ENCODE results near the gene VSX2. TPM values are rescaled to one million over a fixed set of nuclear protein-coding genes. Genes with fewer than 3 reads are reported as not detected.

The VSX2 gene
- total and polyA plus RNA-seq, 2 experiments from 2014 or later: 0.49 to 0.52 TPM

- TF ChIP-seq, protein P1, sequence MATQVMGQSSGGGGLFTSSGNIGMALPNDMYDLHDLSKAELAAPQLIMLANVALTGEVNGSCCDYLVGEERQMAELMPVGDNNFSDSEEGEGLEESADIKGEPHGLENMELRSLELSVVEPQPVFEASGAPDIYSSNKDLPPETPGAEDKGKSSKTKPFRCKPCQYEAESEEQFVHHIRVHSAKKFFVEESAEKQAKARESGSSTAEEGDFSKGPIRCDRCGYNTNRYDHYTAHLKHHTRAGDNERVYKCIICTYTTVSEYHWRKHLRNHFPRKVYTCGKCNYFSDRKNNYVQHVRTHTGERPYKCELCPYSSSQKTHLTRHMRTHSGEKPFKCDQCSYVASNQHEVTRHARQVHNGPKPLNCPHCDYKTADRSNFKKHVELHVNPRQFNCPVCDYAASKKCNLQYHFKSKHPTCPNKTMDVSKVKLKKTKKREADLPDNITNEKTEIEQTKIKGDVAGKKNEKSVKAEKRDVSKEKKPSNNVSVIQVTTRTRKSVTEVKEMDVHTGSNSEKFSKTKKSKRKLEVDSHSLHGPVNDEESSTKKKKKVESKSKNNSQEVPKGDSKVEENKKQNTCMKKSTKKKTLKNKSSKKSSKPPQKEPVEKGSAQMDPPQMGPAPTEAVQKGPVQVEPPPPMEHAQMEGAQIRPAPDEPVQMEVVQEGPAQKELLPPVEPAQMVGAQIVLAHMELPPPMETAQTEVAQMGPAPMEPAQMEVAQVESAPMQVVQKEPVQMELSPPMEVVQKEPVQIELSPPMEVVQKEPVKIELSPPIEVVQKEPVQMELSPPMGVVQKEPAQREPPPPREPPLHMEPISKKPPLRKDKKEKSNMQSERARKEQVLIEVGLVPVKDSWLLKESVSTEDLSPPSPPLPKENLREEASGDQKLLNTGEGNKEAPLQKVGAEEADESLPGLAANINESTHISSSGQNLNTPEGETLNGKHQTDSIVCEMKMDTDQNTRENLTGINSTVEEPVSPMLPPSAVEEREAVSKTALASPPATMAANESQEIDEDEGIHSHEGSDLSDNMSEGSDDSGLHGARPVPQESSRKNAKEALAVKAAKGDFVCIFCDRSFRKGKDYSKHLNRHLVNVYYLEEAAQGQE (IDR thresholded peaks at IDR 0.05; ENCODE audit: unreplicated experiment): no peak
- no peak for TF ChIP-seq ETS1 (IDR thresholded peaks at IDR 0.05)
Measured at GRCh38 chr14:74259513-74259912, 20.3 kb downstream of the VSX2 start (continued).

GRCh38 chr14:74260525-74261233 is 21.4 kb downstream of the VSX2 start:
- Mint-ChIP-seq H3K36me3 (ENCODE audit: low read depth) (no peaks in the 10 kb centered on the region), H3K27me3 (ENCODE audit: insufficient read depth, low read depth, poor library complexity) (peaks cover 32% of the 10 kb centered on the region), H3K27ac (no peak overlapping the region), H3K4me3 (no peak overlapping the region), H3K4me1 (peaks cover 8% of the 10 kb centered on the region), H3K9me3 (no peaks in the 10 kb centered on the region; the same call in 2 of the 3 replicates)
- H3K27ac ChIP-seq (ENCODE audit: low read depth): no peak overlapping the region
- no peak overlapping the region for H3K4me2 ChIP-seq
- no peaks in the 10 kb centered on the region for H3K4me1 ChIP-seq (ENCODE audit: insufficient read depth)
- no peak overlapping the region for H2AFZ ChIP-seq
- H3K4me3 ChIP-seq: no peak overlapping the region
- no peaks in the 10 kb centered on the region for H3K79me2 ChIP-seq (replicated peaks; ENCODE audit: insufficient read depth)
- no peak for DNase-seq (ENCODE audit: low spot score)
- no peaks in the 10 kb centered on the region for H4K20me1 ChIP-seq (replicated peaks; ENCODE audit: insufficient read depth)
- H3K9me2 ChIP-seq (ENCODE audit: insufficient read depth): no peaks in the 10 kb centered on the region
- peaks cover 28% of the 10 kb centered on the region for H3K27me3 ChIP-seq (ENCODE audit: insufficient read depth)
- no peak for ATAC-seq
- no peaks in the 10 kb centered on the region for H3K36me3 ChIP-seq (ENCODE audit: insufficient read depth)
- H3F3A ChIP-seq (replicated peaks; ENCODE audit: low read depth): 0 out of 2 replicates have a peak, but pooled peaks cover 6% of the 10 kb centered on the region
- no peak for TF ChIP-seq ZNF331 (CRISPR knock-in tag; IDR thresholded peaks at IDR 0.05; ENCODE audit: low read depth)
- no peak for TF ChIP-seq NANOG (IDR thresholded peaks at IDR 0.05; ENCODE audit: borderline replicate concordance)
- TF ChIP-seq, protein P2, sequence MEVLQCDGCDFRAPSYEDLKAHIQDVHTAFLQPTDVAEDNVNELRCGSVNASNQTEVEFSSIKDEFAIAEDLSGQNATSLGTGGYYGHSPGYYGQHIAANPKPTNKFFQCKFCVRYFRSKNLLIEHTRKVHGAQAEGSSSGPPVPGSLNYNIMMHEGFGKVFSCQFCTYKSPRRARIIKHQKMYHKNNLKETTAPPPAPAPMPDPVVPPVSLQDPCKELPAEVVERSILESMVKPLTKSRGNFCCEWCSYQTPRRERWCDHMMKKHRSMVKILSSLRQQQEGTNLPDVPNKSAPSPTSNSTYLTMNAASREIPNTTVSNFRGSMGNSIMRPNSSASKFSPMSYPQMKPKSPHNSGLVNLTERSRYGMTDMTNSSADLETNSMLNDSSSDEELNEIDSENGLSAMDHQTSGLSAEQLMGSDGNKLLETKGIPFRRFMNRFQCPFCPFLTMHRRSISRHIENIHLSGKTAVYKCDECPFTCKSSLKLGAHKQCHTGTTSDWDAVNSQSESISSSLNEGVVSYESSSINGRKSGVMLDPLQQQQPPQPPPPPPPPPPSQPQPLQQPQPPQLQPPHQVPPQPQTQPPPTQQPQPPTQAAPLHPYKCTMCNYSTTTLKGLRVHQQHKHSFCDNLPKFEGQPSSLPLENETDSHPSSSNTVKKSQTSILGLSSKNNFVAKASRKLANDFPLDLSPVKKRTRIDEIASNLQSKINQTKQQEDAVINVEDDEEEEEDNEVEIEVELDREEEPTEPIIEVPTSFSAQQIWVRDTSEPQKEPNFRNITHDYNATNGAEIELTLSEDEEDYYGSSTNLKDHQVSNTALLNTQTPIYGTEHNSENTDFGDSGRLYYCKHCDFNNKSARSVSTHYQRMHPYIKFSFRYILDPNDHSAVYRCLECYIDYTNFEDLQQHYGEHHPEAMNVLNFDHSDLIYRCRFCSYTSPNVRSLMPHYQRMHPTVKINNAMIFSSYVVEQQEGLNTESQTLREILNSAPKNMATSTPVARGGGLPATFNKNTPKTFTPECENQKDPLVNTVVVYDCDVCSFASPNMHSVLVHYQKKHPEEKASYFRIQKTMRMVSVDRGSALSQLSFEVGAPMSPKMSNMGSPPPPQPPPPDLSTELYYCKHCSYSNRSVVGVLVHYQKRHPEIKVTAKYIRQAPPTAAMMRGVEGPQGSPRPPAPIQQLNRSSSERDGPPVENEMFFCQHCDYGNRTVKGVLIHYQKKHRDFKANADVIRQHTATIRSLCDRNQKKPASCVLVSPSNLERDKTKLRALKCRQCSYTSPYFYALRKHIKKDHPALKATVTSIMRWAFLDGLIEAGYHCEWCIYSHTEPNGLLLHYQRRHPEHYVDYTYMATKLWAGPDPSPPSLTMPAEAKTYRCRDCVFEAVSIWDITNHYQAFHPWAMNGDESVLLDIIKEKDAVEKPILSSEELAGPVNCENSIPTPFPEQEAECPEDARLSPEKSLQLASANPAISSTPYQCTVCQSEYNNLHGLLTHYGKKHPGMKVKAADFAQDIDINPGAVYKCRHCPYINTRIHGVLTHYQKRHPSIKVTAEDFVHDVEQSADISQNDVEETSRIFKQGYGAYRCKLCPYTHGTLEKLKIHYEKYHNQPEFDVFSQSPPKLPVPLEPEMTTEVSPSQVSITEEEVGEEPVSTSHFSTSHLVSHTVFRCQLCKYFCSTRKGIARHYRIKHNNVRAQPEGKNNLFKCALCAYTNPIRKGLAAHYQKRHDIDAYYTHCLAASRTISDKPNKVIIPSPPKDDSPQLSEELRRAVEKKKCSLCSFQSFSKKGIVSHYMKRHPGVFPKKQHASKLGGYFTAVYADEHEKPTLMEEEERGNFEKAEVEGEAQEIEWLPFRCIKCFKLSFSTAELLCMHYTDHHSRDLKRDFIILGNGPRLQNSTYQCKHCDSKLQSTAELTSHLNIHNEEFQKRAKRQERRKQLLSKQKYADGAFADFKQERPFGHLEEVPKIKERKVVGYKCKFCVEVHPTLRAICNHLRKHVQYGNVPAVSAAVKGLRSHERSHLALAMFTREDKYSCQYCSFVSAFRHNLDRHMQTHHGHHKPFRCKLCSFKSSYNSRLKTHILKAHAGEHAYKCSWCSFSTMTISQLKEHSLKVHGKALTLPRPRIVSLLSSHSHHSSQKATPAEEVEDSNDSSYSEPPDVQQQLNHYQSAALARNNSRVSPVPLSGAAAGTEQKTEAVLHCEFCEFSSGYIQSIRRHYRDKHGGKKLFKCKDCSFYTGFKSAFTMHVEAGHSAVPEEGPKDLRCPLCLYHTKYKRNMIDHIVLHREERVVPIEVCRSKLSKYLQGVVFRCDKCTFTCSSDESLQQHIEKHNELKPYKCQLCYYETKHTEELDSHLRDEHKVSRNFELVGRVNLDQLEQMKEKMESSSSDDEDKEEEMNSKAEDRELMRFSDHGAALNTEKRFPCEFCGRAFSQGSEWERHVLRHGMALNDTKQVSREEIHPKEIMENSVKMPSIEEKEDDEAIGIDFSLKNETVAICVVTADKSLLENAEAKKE (CRISPR knock-in tag; IDR thresholded peaks at IDR 0.05): no peak
- no peak for TF ChIP-seq POLR2AphosphoS5 (IDR thresholded peaks at IDR 0.05; ENCODE audit: low read depth)
- TF ChIP-seq EZH2phosphoT487 (IDR thresholded peaks at IDR 0.05; ENCODE audit: unreplicated experiment): no peak
- no peak for TF ChIP-seq ETS1 (IDR thresholded peaks at IDR 0.05)
- TF ChIP-seq JUNB (IDR thresholded peaks at IDR 0.05; ENCODE audit: unreplicated experiment): no peak
- no peak for TF ChIP-seq CTCF (conservative IDR thresholded peaks at IDR 0.05; ENCODE audit: low read depth in 2 of 2)
- no peak for TF ChIP-seq STAT1 (IDR thresholded peaks at IDR 0.05; ENCODE audit: unreplicated experiment)
